NCI-H345 (cell line): ENCODE measurements around the gene SPPL2B.
A peak's percentile ranks its signal among the peaks of the same experiment; 100 is the strongest.

ENCODE experiments used
- DNase-seq: peaks from one replicate; lab custom pipeline; 2025; lab: John Stamatoyannopoulos, UW

The SPPL2B gene

DNA sequence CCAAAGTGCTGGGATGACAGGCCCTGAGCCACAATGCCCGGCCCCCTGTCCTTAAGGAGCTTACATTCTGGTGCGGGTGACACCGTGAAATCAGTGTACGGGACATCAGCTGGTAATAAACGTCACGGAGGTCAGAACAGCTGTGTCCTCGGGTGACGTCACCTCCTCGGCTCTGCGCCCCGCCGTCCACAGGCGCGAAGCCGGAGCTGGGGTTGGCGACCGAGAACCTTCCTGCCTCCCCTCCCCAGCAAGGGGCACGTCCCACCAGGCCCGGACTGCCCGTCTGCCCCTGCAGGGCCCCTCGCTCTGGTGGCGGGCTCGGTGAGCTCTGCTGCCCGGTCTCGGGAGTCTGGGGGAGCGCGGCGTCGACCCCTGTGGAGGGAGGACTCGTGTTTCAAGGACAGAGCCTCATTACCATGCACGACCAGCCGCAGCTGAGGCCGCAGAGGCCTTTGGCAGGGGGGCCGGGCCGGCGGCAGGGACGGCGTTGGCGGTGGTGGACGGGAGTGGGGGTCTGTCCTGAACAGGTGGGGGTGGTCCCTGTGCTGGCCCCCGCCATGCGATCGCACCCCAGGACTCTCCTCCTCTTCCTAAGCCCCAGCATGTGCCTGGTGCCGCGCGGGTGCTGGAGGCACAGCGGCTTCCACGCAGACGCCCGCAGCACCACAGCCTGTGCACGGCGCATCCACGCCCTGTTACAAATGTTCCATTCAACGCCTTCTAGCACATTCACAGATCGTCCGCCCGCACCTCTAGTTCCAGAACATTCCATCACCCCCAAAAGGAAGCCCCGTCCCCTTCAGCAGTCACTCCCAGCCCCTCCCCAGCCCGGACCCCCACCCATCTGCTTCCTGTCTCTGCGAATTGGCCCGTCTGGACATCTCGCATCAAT, 25.9 kb upstream of the SPPL2B start:
- no peak for DNase-seq

DNA sequence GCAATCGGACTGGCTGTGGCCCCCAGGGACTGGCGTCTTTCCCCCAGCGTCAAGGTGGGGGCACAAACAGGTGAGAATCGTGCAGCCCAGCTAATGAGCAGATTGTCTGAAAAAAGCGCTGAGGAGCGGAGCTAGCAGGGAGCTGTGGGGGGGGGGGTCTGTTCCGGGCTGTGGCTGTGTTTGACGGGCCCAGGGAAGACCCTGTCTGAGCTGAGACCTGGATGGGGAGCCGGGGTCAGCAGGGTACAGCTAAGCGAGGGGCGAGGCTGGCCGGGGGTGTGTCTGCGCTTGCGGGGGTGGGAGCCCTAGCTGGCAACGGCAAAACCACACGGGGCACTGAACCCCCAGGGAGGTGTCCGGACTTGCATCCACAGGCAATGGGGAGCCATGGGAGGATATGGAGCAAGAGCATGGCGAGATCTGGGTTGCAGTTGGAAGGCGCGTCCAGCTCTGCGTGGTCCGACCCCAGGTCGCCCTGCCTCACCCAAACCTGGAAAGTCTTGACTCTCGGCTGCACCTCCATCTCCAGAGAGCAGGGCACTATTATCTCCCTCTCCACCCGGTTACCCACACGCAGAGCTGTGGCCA, 25.2 kb upstream of the SPPL2B start:
- no peak for DNase-seq

- DNase-seq, result no peak
Measured at GRCh38 chr19:2305452-2306280, 22.8 kb upstream of the SPPL2B start.

- no peak for DNase-seq
Measured at GRCh38 chr19:2306281-2306806, 22.1 kb upstream of the SPPL2B start.

GRCh38 chr19:2306971-2307370, 21.5 kb upstream of the SPPL2B start:
- no peak for DNase-seq

DNA sequence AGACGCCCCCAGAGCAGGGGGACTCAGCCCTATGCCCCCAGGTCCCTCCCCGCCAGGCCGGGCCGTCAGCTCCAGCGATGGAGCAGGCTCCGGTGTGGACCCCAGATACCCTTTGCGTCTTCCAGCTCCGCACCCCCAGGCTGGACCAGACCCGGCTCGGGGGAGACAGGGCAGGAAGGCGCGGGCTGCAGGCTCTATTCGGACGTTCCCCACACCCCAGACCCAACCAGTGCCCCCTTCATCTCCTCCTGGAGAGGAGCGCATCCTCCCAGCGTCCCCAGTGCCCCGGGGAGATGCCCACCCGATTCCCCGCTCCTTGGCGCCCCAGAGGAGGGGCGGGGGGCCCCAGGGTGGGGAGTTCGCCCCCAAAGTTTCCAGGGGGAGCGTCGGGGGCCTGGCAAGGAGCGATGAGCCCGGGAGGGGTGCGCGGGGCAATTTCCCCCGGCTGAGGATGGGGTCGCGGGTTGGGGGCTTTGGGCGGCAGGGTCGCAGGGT, 20.9 kb upstream of the SPPL2B start:
- DNase-seq, result no peak

GRCh38 chr19:2308114-2308556, 20.3 kb upstream of the SPPL2B start, which contains the start of gene LINGO3:
Gene LINGO3, minus strand, starts transcription at chr19:2308154. Its CDS starts 16,378 bp downstream, at chr19:2291776.
- DNase-seq, result peak; percentile 16

DNA sequence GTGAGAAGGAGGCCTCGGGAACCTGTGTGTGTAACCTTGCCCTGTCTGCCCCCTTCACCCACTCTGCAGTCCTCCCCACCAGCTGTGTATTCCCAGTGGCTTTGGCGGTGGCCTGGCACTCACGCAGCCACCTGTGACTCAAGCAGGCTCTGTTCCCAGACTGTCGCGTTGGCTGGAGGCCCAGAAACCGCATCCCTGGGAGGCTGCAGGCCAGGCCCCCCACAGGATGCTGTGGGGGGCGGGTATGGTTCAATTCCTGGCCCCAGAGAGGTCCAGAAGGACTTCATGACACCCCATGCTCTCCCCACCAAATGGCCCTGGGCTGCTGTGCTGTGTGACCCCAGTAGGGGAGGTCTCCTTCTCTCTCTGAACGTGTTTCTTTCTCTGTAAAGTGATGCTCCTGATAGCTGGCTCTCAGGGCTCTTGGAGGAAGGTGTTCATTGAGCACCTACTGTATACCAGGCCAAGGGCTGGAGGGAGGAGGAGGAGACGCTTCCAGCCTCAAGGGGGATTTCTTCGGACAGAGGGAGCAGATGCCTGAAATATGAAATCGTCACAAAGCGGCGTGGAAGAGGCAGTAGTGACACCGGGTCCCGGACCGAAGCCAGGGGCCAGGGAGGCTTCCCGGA, 18.6 kb upstream of the SPPL2B start:
- peak; percentile 66 for DNase-seq

DNA sequence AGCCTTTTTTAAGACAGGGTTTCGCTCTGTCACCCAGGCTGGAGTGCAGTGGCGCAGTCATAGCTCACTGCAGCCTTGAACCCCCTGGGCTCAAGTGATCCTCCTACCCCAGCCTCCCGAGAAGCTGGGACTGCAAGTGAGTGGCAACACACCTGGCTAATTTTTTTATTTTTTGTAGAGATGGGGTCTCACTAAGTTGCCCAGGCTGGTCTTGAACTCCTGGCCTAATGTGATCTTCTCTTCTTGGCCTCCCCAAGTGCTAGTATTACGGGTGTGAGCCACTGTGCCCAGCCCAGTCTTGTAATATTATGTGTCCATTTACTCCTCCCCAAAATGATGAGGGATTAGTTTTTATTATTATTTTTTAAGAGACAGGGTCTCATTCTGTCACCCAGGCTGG, 17.4 kb upstream of the SPPL2B start:
- DNase-seq, result no peak

GRCh38 chr19:2312820-2313501, 15.5 kb upstream of the SPPL2B start:
- peak; percentile 63 for DNase-seq

DNA sequence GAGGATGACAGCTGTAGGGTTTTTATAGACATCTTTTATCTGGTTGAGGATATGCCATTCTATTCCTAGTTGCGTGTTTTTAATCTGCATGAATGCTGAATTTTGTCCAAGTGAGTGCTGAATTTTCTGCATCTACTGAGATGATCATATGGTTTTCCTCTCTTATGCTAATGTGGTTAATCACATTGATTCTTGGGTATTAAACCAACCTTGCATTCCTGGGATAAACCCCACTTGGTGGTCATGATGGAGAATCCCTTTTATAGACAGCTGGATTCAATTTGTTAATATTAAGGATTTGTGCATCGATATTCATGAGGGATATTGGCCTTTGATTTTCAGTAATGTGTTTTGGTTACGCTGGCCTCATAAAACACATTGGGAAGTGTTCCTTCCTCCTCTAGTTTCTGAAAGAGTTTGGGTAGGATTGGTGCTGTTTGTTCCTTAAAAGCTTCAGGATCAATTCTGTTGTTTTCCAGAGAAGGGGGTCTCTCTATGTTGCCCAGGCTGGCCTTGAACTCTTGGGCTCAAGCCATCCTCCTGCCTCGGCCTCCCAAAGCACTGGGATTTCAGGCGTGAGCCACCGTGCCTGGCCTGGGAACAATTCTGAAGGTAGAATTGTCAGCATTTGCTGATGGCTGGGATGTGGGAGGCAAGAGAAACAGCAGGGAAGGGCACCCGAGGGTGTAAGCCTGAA, 13.2 kb upstream of the SPPL2B start:
- DNase-seq, result no peak

GRCh38 chr19:2315818-2316353, 12.6 kb upstream of the SPPL2B start:
- no peak for DNase-seq

- DNase-seq, result no peak
Measured at GRCh38 chr19:2317300-2317699, 11.2 kb upstream of the SPPL2B start.

GRCh38 chr19:2317756-2318155, 10.7 kb upstream of the SPPL2B start:
- DNase-seq, result no peak

DNA sequence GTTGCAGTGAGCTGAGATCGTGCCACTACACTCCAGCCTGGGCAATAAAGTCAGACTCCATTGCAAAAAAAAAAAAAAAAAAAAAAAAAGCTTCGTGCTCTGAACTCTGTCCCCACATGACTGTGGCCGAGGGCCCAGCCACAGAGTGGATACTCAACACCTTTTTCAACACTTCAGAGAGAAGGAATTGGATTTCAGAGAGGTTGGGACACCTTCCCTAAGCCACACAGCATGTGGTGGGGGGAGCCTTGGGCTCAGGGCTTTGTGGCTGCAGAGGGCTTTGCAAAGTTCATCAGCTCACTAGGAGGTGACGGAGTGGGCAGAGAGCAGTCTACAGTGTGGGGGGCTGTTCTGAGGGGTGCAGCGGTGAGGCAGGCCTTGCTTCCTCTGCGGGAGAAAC, 9.6 kb upstream of the SPPL2B start:
- DNase-seq, result no peak

GRCh38 chr19:2319551-2319950, 8.9 kb upstream of the SPPL2B start:
- DNase-seq, result no peak

- DNase-seq, result no peak
Measured at GRCh38 chr19:2320049-2320448, 8.4 kb upstream of the SPPL2B start.

DNA sequence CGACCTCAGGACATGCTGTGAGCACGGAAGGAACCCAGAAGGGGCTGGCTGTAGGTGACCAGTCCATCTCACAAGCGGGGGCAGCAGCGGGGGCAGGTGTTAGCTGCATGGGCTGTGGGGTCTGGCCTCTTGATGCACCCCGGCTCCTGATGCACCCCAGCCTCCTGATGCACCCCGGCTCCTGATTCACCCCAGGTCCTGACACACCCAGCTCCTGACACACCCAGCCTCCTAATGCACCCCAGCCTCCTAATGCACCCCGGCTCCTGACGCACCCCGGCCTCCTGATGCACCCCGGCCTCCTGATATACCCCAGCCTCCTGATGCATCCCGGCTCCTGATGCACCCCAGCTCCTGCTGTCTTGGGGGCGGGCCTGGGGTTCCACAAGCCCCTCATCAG, 7.5 kb upstream of the SPPL2B start:
- DNase-seq, result no peak

DNA sequence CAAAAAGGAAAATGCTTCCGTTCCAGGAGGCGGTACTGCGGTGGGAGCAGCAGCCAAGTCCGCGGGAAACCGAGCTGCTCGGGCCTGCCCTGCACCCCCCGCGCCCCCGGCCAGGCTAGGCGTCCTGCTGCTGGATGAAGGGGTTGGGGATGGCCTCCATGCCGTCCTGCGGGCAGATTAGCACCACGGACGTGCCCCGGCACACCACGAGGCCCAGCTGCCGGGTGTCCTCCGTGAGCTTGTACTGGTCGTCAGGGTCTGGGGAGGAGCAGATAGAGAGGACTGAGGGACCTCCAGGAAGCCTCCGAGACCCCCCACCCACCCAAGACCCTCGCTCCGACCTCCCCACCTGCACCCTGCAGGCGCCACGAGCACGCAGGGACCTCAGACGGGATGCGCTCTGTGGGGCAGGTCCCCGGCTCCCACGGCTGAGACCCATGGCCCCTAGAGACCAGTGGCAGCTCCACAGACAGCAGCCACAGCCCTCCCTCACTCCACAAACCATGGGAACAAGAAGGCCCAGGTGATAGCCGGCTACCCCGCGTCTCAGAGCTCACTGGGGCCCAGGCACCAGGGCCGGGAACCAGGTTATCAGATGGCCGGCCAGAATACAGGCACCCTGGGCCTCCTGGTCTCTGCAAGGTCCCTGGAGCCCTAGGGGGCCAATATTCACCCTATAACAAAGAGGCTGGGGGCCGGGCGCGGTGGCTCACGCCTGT, 6.8 kb upstream of the SPPL2B start:
- no peak for DNase-seq
